Breast epithelium (tissue), 4 donors: ENCODE data around the gene RYK. TPM values are rescaled to one million over a fixed set of nuclear protein-coding genes. Genes with fewer than 3 reads are reported as not detected.
A peak's percentile ranks its signal among the peaks of the same experiment; 100 is the strongest.

Experiments
- DNase-seq, 2 donors: peaks; one replicate each; pipeline ENCODE4 v3.0.0-alpha.2; 2019; ENCODE audit warnings: low spot score in 2 of 2
- H3K27ac ChIP-seq, 2 donors: fragments of 200-600 bp; sonication (generic) in 1 of 2; one replicate each; pipeline ENCODE4 v1.5.1; 2016 to 2019; ENCODE audit warnings: mild to moderate bottlenecking in 1 of 2
- H3K27me3 ChIP-seq, 2 donors: fragments of 200-600 bp; sonication (generic) in 1 of 2; one replicate each; pipeline versions ENCODE4 v1.5.1 to v1.6.0; 2017 to 2019; ENCODE audit warnings: control low read depth in 1 of 2, mild to moderate bottlenecking in 1 of 2
- H3K36me3 ChIP-seq: fragments of 200-600 bp; one replicate; pipeline ENCODE4 v1.5.1; 2019
- H3K4me1 ChIP-seq, 2 donors: fragments of 200-600 bp; sonication (generic); one replicate each; pipeline ENCODE4 v1.5.1; 2016 to 2019; ENCODE audit warnings: control low read depth in 1 of 2
- H3K4me3 ChIP-seq, 3 donors: fragments of 200-600 bp; sonication (generic); 1 replicate in 2 of 3; 2 replicates in 1 of 3; pipeline ENCODE4 v1.5.1; 2016 to 2019; ENCODE audit warnings: mild to moderate bottlenecking in 3 of 3, moderate library complexity in 2 of 3
- H3K9me3 ChIP-seq, 2 donors: fragments of 200-600 bp; sonication (generic) in 1 of 2; one replicate each; pipeline ENCODE4 v1.5.1; 2016 to 2019; ENCODE audit warnings: control low read depth in 1 of 2
- CTCF ChIP-seq, 3 donors: fragments of 450-650 bp; IDR thresholded peaks; one replicate each; pipeline ENCODE4 v1.5.1; 2016 to 2017; ENCODE audit warnings: antibody characterized with exemption in 3 of 3, mild to moderate bottlenecking in 3 of 3, moderate library complexity in 3 of 3
- POLR2A ChIP-seq: fragments of 450-650 bp; IDR thresholded peaks from one replicate; pipeline ENCODE4 v1.6.1; 2016; ENCODE audit warnings: antibody characterized with exemption, mild to moderate bottlenecking, moderate library complexity
- POLR2AphosphoS5 ChIP-seq, 3 donors: sonication (generic); formaldehyde crosslinking; IDR thresholded peaks; one replicate each; pipeline ENCODE4 v1.6.1; 2017; ENCODE audit warnings: antibody characterized with exemption in 3 of 3
- intact Hi-C: fragments of 100-400 bp; cut with DNase I; formaldehyde crosslinking; loops from one replicate; pipeline ENCODE4 v1.15.1; 2023; ENCODE audit warnings: low total_unique reads
- total RNA-seq, 3 donors: library from RNA; depleted of rRNA; stranded (reverse); fragments of >200 nt; gene quantifications; one replicate each; pipeline ENCODE4 v1.1.0, GENCODE V29; 2016

The RYK gene
- total RNA-seq, 3 donors from 2014 or later: 77.9 to 153 (median 150) TPM

DNA sequence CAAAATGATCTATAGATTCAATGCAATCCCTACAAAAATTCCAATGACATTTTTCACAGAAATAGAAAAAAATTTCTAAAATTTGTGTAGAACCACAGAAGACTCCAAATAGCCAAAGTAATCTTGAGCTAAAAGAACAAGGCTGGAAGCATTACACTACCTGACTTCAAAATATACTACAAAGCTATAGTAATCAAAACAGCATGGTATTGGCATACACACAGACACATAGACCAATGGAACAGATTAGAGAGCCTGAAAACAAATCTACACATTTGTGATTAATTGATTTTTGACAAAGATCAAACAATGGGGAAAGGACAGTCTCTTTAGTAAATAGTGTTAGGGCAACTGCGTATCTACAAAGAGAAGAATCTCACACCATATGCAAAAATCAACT lies 45.3 kb upstream of the RYK start:
- H3K36me3 ChIP-seq: no peaks in the 10 kb centered on the region
- intact Hi-C loops: no loop called here
- no peak overlapping the region for H3K27ac ChIP-seq
- no peak overlapping the region for H3K4me3 ChIP-seq
- no peaks in the 10 kb centered on the region for H3K9me3 ChIP-seq
- no peaks in the 10 kb centered on the region for H3K4me1 ChIP-seq
- no peaks in the 10 kb centered on the region for H3K27me3 ChIP-seq
- no peak for DNase-seq
- TF ChIP-seq POLR2A (no peak), CTCF (IDR thresholded peaks at IDR 0.05) (no peak), POLR2AphosphoS5 (IDR thresholded peaks at IDR 0.05) (no peak)

DNA sequence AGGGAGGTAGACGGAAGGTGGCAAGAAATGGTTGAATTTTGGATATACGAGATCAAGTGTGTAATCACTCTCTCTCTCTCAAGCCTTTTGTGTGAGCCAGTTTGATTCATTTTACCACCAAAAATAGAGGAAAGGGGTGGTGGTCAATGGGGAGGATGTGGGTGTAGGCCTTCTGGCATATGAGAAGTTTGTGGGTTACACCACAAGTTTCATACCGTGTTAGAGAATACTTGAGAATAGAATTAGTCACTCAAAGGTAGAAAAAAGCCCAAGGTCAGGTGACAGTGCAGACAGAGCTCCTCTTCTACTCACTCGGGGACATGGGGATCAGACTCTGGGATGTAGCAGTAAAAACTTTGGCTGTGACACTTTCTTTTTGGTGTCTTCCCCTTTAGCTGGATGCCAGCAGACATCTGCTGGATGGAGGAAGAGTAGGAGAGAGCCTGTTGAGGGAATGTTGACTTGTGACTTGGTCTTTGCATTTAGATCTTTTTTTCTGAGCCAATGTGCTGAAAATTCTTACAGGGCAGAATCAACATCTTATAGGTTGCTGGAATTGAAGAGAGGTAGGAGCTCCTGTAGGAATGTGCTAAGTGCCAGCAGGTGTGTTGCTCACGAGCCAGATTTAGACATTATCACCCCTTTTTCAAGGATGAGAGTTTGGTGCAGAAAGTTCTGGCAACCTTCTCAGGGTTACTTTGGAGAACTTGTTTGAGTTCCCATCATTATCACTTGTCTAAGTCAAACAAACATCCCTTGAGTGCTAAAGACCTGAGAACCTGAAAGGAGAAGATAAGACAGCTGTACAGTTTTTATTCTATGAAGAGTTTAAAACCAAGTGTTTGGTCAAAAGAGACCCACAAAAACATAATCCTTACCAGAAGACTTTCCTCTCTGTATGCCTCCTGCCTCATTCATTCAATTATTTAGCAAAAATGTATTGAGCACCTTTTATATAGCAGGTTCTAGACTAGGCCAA lies 43.9 kb upstream of the RYK start:
- intact Hi-C loops: no loop called here
- Histone ChIP-seq H3K27me3 (no peaks in the 10 kb centered on the region), H3K36me3 (no peaks in the 10 kb centered on the region), H3K27ac (peak overlapping the region in 1 of 2 donors; percentile 3), H3K9me3 (no peaks in the 10 kb centered on the region), H3K4me3 (no peak overlapping the region), H3K4me1 (no peaks in the 10 kb centered on the region)
- DNase-seq: no peak
- no peak for TF ChIP-seq POLR2A
- no peak for TF ChIP-seq CTCF (IDR thresholded peaks at IDR 0.05)
- no peak for TF ChIP-seq POLR2AphosphoS5 (IDR thresholded peaks at IDR 0.05)

GRCh38 chr3:134291319-134292254 lies 40.9 kb upstream of the RYK start:
- Histone ChIP-seq H3K4me1 (no peaks in the 10 kb centered on the region), H3K4me3 (no peak overlapping the region), H3K27me3 (no peaks in the 10 kb centered on the region), H3K36me3 (no peaks in the 10 kb centered on the region), H3K9me3 (no peaks in the 10 kb centered on the region), H3K27ac (peak overlapping the region; percentile 81 to 82)
- intact Hi-C loops: no loop called here
- TF ChIP-seq CTCF (IDR thresholded peaks at IDR 0.05) (no peak), POLR2AphosphoS5 (IDR thresholded peaks at IDR 0.05) (peak; percentile 55 to 74 (median 71))
- DNase-seq: peak; percentile 86 to 95

GRCh38 chr3:134287512-134287911 lies 36.9 kb upstream of the RYK start:
- Histone ChIP-seq H3K9me3 (no peaks in the 10 kb centered on the region), H3K27me3 (no peaks in the 10 kb centered on the region), H3K4me3 (no peak overlapping the region), H3K4me1 (no peaks in the 10 kb centered on the region), H3K27ac (no peak overlapping the region), H3K36me3 (no peaks in the 10 kb centered on the region)
- intact Hi-C loops: no loop called here
- TF ChIP-seq POLR2AphosphoS5 (IDR thresholded peaks at IDR 0.05) (no peak), POLR2A (no peak), CTCF (IDR thresholded peaks at IDR 0.05) (no peak)
- DNase-seq: no peak
